ENCODE results near the gene GALNT10. TPM values are rescaled to one million over a fixed set of nuclear protein-coding genes. Genes with fewer than 3 reads are reported as not detected.
A peak's percentile ranks its signal among the peaks of the same experiment; 100 is the strongest.

Gene GALNT10
- total RNA-seq, 1 donor from 2014 or later, result 93.8 TPM

- H3K36me3 ChIP-seq, result peaks cover 39% of the 10 kb centered on the region
- no peak for DNase-seq
- H3K27me3 ChIP-seq, result no peaks in the 10 kb centered on the region
- no peak overlapping the region for H3K4me3 ChIP-seq
- no peak for TF ChIP-seq CTCF (IDR thresholded peaks at IDR 0.05)
- no peaks in the 10 kb centered on the region for H3K4me1 ChIP-seq
- intact Hi-C loops (cut with DNase I), result no loop called here
- no peaks in the 10 kb centered on the region for H3K9me3 ChIP-seq
- ATAC-seq, result no peak
- no peak overlapping the region for H3K27ac ChIP-seq
Measured at GRCh38 chr5:154300207-154300883, 109.8 kb downstream of the GALNT10 start.

GRCh38 chr5:154301726-154302125, 111.2 kb downstream of the GALNT10 start:
- intact Hi-C loops (cut with DNase I), result no loop called here
- H3K4me1 ChIP-seq, result no peaks in the 10 kb centered on the region

GRCh38 chr5:154302161-154302560, 111.6 kb downstream of the GALNT10 start:
- Histone ChIP-seq H3K36me3 (peaks cover 32% of the 10 kb centered on the region), H3K4me3 (no peak overlapping the region), H3K27me3 (no peaks in the 10 kb centered on the region), H3K27ac (no peak overlapping the region), H3K4me1 (no peaks in the 10 kb centered on the region), H3K9me3 (no peaks in the 10 kb centered on the region)
- no peak for TF ChIP-seq CTCF (IDR thresholded peaks at IDR 0.05)
- DNase-seq, result peak; percentile 65
- intact Hi-C loops (cut with DNase I), result no loop called here
- peak; percentile 64 for ATAC-seq

More at GRCh38 chr5:154301726-154302125, 111.2 kb downstream of the GALNT10 start:
- H3K4me3 ChIP-seq, result no peak overlapping the region
- no peak overlapping the region for H3K27ac ChIP-seq
- no peak for DNase-seq
- H3K27me3 ChIP-seq, result no peaks in the 10 kb centered on the region
- peaks cover 32% of the 10 kb centered on the region for H3K36me3 ChIP-seq
- no peaks in the 10 kb centered on the region for H3K9me3 ChIP-seq
- ATAC-seq, result no peak
- TF ChIP-seq CTCF (IDR thresholded peaks at IDR 0.05), result no peak

GRCh38 chr5:154303133-154303532, 112.6 kb downstream of the GALNT10 start:
- Histone ChIP-seq H3K4me1 (no peaks in the 10 kb centered on the region), H3K9me3 (no peaks in the 10 kb centered on the region), H3K4me3 (no peak overlapping the region), H3K27me3 (no peaks in the 10 kb centered on the region), H3K27ac (no peak overlapping the region), H3K36me3 (peaks cover 28% of the 10 kb centered on the region)
- no peak for TF ChIP-seq CTCF (IDR thresholded peaks at IDR 0.05)
- DNase-seq (no peak), ATAC-seq (no peak)
- intact Hi-C loops (cut with DNase I), result no loop called here

- no peaks in the 10 kb centered on the region for H3K4me1 ChIP-seq
- no peaks in the 10 kb centered on the region for H3K9me3 ChIP-seq
- ATAC-seq, result no peak
- intact Hi-C loops (cut with DNase I), result no loop called here
- H3K27me3 ChIP-seq, result no peaks in the 10 kb centered on the region
- no peak overlapping the region for H3K4me3 ChIP-seq
- DNase-seq, result no peak
- no peaks in the 10 kb centered on the region for H3K36me3 ChIP-seq
- TF ChIP-seq CTCF (IDR thresholded peaks at IDR 0.05), result no peak
- no peak overlapping the region for H3K27ac ChIP-seq
Measured at GRCh38 chr5:154308443-154309370, 118.2 kb downstream of the GALNT10 start.

All from upper lobe of right lung (tissue), 1 donor.